H9 (cell line): ENCODE data around the gene AMBRA1. TPM values are rescaled to one million over a fixed set of nuclear protein-coding genes. Genes with fewer than 3 reads are reported as not detected.

Experiments used
- DNase-seq: peaks from one replicate; pipeline ENCODE4 v3.0.0-alpha.2; 2017
- H2AFZ ChIP-seq: one replicate; pipeline ENCODE4 v1.6.1; 2013; ENCODE audit warnings: mild to moderate bottlenecking, low read length, control low read depth, moderate library complexity
- H2AK5ac ChIP-seq: 2 replicates; pipeline ENCODE4 v1.6.1; 2013; ENCODE audit warnings: low read length, control low read depth, mixed read lengths; ENCODE audit not compliant: insufficient read length
- H2BK120ac ChIP-seq: one replicate; pipeline ENCODE4 v1.6.1; 2013; ENCODE audit warnings: low read depth, mild to moderate bottlenecking, low read length, control low read depth, inconsistent platforms; ENCODE audit not compliant: poor library complexity, severe bottlenecking
- H2BK12ac ChIP-seq: 2 replicates; pipeline ENCODE4 v1.6.1; 2013; ENCODE audit warnings: low read length, control low read depth, mixed read lengths, low read depth; ENCODE audit not compliant: insufficient read length
- H2BK15ac ChIP-seq: 2 replicates; pipeline ENCODE4 v1.6.1; 2013; ENCODE audit warnings: low read depth, low read length, control low read depth
- H2BK20ac ChIP-seq: one replicate; pipeline ENCODE4 v1.6.1; 2013; ENCODE audit warnings: low read depth, mild to moderate bottlenecking, low read length, control low read depth, inconsistent platforms; ENCODE audit not compliant: poor library complexity, severe bottlenecking
- H2BK5ac ChIP-seq: 2 replicates; pipeline ENCODE4 v1.6.1; 2013; ENCODE audit warnings: low read length, control low read depth, mixed read lengths; ENCODE audit not compliant: insufficient read length
- H3K14ac ChIP-seq: 2 replicates; pipeline ENCODE4 v1.6.1; 2013; ENCODE audit warnings: low read length, control low read depth; ENCODE audit not compliant: insufficient read depth
- H3K18ac ChIP-seq: 2 replicates; pipeline ENCODE4 v1.6.1; 2013; ENCODE audit warnings: low read depth, mild to moderate bottlenecking, mixed read lengths, low read length, control low read depth; ENCODE audit not compliant: insufficient read length
- H3K23ac ChIP-seq: 2 replicates; pipeline ENCODE4 v1.6.1; 2013; ENCODE audit warnings: low read length, control low read depth, mixed read lengths, low read depth; ENCODE audit not compliant: insufficient read length
- H3K23me2 ChIP-seq: 2 replicates; pipeline ENCODE4 v1.6.1; 2013; ENCODE audit warnings: low read depth, mild to moderate bottlenecking, mixed read lengths, low read length, control low read depth; ENCODE audit not compliant: insufficient read length, poor library complexity, severe bottlenecking
- H3K27ac ChIP-seq: 2 replicates; pipeline ENCODE4 v1.5.1; 2013; ENCODE audit warnings: low read length, control low read depth, mixed read lengths, low read depth; ENCODE audit not compliant: insufficient read length
- H3K27me3 ChIP-seq: 2 replicates; pipeline ENCODE4 v1.6.1; 2013; ENCODE audit warnings: low read length, control low read depth, inconsistent platforms; ENCODE audit not compliant: insufficient read depth
- H3K4ac ChIP-seq: 2 replicates; pipeline ENCODE4 v1.6.1; 2013; ENCODE audit warnings: low read depth, mild to moderate bottlenecking, control low read depth, inconsistent platforms, low read length, moderate library complexity
- H3K4me1 ChIP-seq: 2 replicates; pipeline ENCODE4 v1.6.1; 2013; ENCODE audit warnings: low read length, control low read depth, inconsistent platforms; ENCODE audit not compliant: insufficient read depth
- H3K4me2 ChIP-seq: 2 replicates; pipeline ENCODE4 v1.6.1; 2013; ENCODE audit warnings: low read length, control low read depth, mixed read lengths; ENCODE audit not compliant: insufficient read length, insufficient read depth
- H3K56ac ChIP-seq: 2 replicates; pipeline ENCODE4 v1.6.1; 2013; ENCODE audit warnings: low read depth, mild to moderate bottlenecking, mixed read lengths, low read length, control low read depth; ENCODE audit not compliant: insufficient read length
- H3K79me1 ChIP-seq: 2 replicates; pipeline ENCODE4 v1.6.1; 2013; ENCODE audit warnings: low read depth, mild to moderate bottlenecking, moderate library complexity, low read length, control low read depth, inconsistent platforms; ENCODE audit not compliant: insufficient read depth, poor library complexity, severe bottlenecking
- H3K79me2 ChIP-seq: 2 replicates; pipeline ENCODE4 v1.6.1; 2013; ENCODE audit warnings: low read length, control low read depth, inconsistent platforms; ENCODE audit not compliant: insufficient read depth
- H3K9ac ChIP-seq: 2 replicates; pipeline ENCODE4 v1.6.1; 2013; ENCODE audit warnings: low read length, control low read depth, mixed read lengths; ENCODE audit not compliant: insufficient read length; ENCODE audit errors: extremely low read depth
- H3K9me3 ChIP-seq: one replicate; pipeline ENCODE4 v1.6.1; 2013; ENCODE audit warnings: low read depth, low read length, inconsistent platforms; ENCODE audit not compliant: control insufficient read depth
- H3T11ph ChIP-seq: one replicate; pipeline ENCODE4 v1.6.1; 2013; ENCODE audit warnings: mild to moderate bottlenecking, low read length, control low read depth, inconsistent platforms
- H4K20me1 ChIP-seq: one replicate; pipeline ENCODE4 v1.6.1; 2013; ENCODE audit not compliant: control insufficient read depth, insufficient read length, insufficient read depth
- H4K5ac ChIP-seq: 2 replicates; pipeline ENCODE4 v1.6.1; 2013; ENCODE audit warnings: low read depth, mild to moderate bottlenecking, mixed read lengths, low read length, control low read depth; ENCODE audit not compliant: insufficient read length
- H4K8ac ChIP-seq: replicated peaks from 2 replicates; pipeline ENCODE4 v1.6.1; 2013; ENCODE audit warnings: low read length, control low read depth, mixed read lengths, low read depth; ENCODE audit not compliant: insufficient read length
- H4K91ac ChIP-seq: 2 replicates; pipeline ENCODE4 v1.6.1; 2013; ENCODE audit warnings: low read depth, mild to moderate bottlenecking, moderate library complexity, mixed read lengths, low read length, control low read depth; ENCODE audit not compliant: insufficient read length
- H3K27ac Mint-ChIP-seq, 3 experiments: 2 replicates in 2 of 3; 3 replicates in 1 of 3; pipeline ENCODE4 v1.8.0; 2020 to 2021; ENCODE audit warnings: mixed read lengths in 3 of 3, mild to moderate bottlenecking in 1 of 3, moderate library complexity in 1 of 3
- H3K27me3 Mint-ChIP-seq: 2 replicates; pipeline ENCODE4 v1.8.0; 2021; ENCODE audit warnings: low read depth, mild to moderate bottlenecking, moderate library complexity, mixed read lengths
- H3K36me3 Mint-ChIP-seq, 3 experiments: 2 replicates in 2 of 3; 3 replicates in 1 of 3; pipeline ENCODE4 v1.8.0; 2020 to 2021; ENCODE audit warnings: low read depth in 3 of 3, mixed read lengths in 3 of 3; ENCODE audit not compliant: insufficient read depth in 1 of 3
- H3K4me1 Mint-ChIP-seq, 2 experiments: 2 replicates each; pipeline ENCODE4 v1.8.0; 2020; ENCODE audit warnings: mixed read lengths in 2 of 2
- H3K4me3 Mint-ChIP-seq, 2 experiments: 2 replicates in 1 of 2; 3 replicates in 1 of 2; pipeline ENCODE4 v1.8.0; 2020 to 2021; ENCODE audit warnings: mild to moderate bottlenecking in 2 of 2, mixed read lengths in 2 of 2, moderate library complexity in 1 of 2
- H3K9me3 Mint-ChIP-seq, 2 experiments: 2 replicates in 1 of 2; 3 replicates in 1 of 2; pipeline ENCODE4 v1.8.0; 2020; ENCODE audit warnings: mild to moderate bottlenecking in 2 of 2, mixed read lengths in 2 of 2, moderate library complexity in 1 of 2
- CTCF ChIP-seq: fragments of 200-600 bp; sonication (generic); conservative IDR thresholded peaks from 3 replicates; pipeline ENCODE4 v1.8.0; 2021; ENCODE audit warnings: antibody characterized with exemption, mild to moderate bottlenecking
- WGBS: extraction: QIAGEN DNeasy Blood & Tissue Kit; methylation state at CpG from one replicate; pipeline ENCODE4 v1.1.7; 2013; ENCODE audit warnings: missing lambda C conversion rate, low lambda C conversion rate, mixed read lengths; ENCODE audit not compliant: insufficient read length; ENCODE audit errors: extremely low coverage; 5-methylcytosine and 5-hydroxymethylcytosine counted together
- total RNA-seq: library from RNA; stranded (reverse); gene quantifications from 2 replicates; pipeline ENCODE4 v1.2.1, GENCODE V29; 2021

The AMBRA1 gene
- total RNA-seq, 1 experiment from 2014 or later, result 37.5 TPM

- Histone ChIP-seq H3K23me2 (no peaks in the 10 kb centered on the region), H3K4me1 (no peaks in the 10 kb centered on the region), H4K5ac (no peak overlapping the region), H2BK120ac (no peak overlapping the region), H3K4ac (no peak overlapping the region), H3K27ac (no peak overlapping the region), H2BK20ac (no peak overlapping the region), H2AK5ac (no peak overlapping the region), H4K8ac (no peak overlapping the region), H2BK15ac (no peak overlapping the region), H3K4me2 (no peak overlapping the region), H4K91ac (no peak overlapping the region), H3T11ph (no peak overlapping the region), H3K9me3 (no peaks in the 10 kb centered on the region), H3K56ac (no peak overlapping the region), H2BK12ac (no peak overlapping the region), H3K27me3 (no peaks in the 10 kb centered on the region), H3K23ac (no peak overlapping the region), H3K18ac (no peak overlapping the region), H3K79me2 (peaks cover 2% of the 10 kb centered on the region; the same call in 1 of the 2 replicates), H2AFZ (no peak overlapping the region), H3K79me1 (peaks cover 11% of the 10 kb centered on the region), H4K20me1 (no peaks in the 10 kb centered on the region), H3K9ac (no peak overlapping the region), H3K14ac (no peak overlapping the region), H2BK5ac (no peak overlapping the region)
- no peaks in the 10 kb centered on the region for H3K9me3 Mint-ChIP-seq
- no peak overlapping the region for H3K27ac Mint-ChIP-seq
- no peak overlapping the region for H3K4me3 Mint-ChIP-seq
- peaks cover 0 to 2% (median 0%) of the 10 kb centered on the region in 3 experiments; a peak in 1 of 7 replicates for H3K36me3 Mint-ChIP-seq
- DNase-seq, result no peak
- H3K27me3 Mint-ChIP-seq, result no peaks in the 10 kb centered on the region
- no CpG with 5 or more reads among the region's 1 CpG for WGBS
- no peak for TF ChIP-seq CTCF
- H3K4me1 Mint-ChIP-seq, result peaks cover 4 to 14% of the 10 kb centered on the region in 2 experiments; a peak in 2 of 4 replicates
Observed at GRCh38 chr11:46564459-46564858, 29.4 kb downstream of the AMBRA1 start.
